ENCODE results near the gene EHD4.

EHD4 gene

DNA sequence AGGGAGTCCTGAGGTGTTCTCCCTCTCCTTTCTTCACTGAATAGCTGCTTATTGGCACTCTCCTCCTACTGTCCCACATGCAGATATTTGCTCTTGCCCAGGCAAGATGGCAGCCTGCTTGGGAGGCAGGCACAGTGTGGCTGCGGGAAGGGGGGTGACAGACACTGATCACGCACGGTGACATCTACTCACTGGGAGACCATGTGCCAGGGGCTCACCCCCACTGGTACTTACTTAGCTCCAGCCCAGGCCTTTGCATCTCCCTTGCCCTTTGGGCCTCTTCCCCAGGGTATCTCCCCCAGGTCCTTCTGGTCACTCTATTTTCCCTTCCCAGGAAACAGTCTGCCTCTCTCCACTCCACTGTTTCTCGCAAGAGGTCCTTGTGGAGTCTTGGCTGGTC lies 42.0 kb upstream of the EHD4 start:
- H3K23ac ChIP-seq (ENCODE audit: low read length), result no peak overlapping the region
- H3K18ac ChIP-seq (ENCODE audit: low read length), result no peak overlapping the region
- no peak overlapping the region for H3K27ac ChIP-seq (ENCODE audit: low read depth, low read length)
- no peak overlapping the region for H3K4me3 ChIP-seq (ENCODE audit: low read length)
- H2BK120ac ChIP-seq (ENCODE audit: low read depth, low read length), result no peak overlapping the region
- H2BK15ac ChIP-seq (replicated peaks; ENCODE audit: low read depth), result no peak overlapping the region
- no peaks in the 10 kb centered on the region for H3K79me1 ChIP-seq (ENCODE audit: low read length)
- no peak overlapping the region for H2AK5ac ChIP-seq (ENCODE audit: low read length)
- no peak overlapping the region for H2BK5ac ChIP-seq (ENCODE audit: low read length)
- H3K27me3 ChIP-seq (ENCODE audit: insufficient read depth, low read length, poor library complexity), result no peaks in the 10 kb centered on the region
- H4K5ac ChIP-seq (ENCODE audit: low read length), result no peak overlapping the region
- H3K4ac ChIP-seq (ENCODE audit: low read depth, low read length), result no peak overlapping the region
- no peaks in the 10 kb centered on the region for H3K36me3 ChIP-seq (ENCODE audit: control insufficient read depth, insufficient read depth, low read length)
- no peak for DNase-seq
- no peaks in the 10 kb centered on the region for H3K4me1 ChIP-seq (ENCODE audit: control insufficient read depth, low read depth, low read length)
- H3K9ac ChIP-seq (ENCODE audit: low read length), result no peak overlapping the region
- no peaks in the 10 kb centered on the region for H3K79me2 ChIP-seq (ENCODE audit: control insufficient read depth, insufficient read depth, low read length)
- no peak overlapping the region for H3K56ac ChIP-seq (ENCODE audit: low read length)
- no CpG with 5 or more reads among the region's 4 CpGs for WGBS (ENCODE audit: extremely low coverage, insufficient coverage, low lambda C conversion rate)
- no peak overlapping the region for H3K4me2 ChIP-seq (ENCODE audit: low read length)
- H4K8ac ChIP-seq (ENCODE audit: low read depth, low read length), result no peak overlapping the region

- Histone ChIP-seq H3K27ac (ENCODE audit: low read depth, low read length) (no peak overlapping the region), H3K9ac (ENCODE audit: low read length) (no peak overlapping the region), H2AK5ac (ENCODE audit: low read length) (no peak overlapping the region), H3K18ac (ENCODE audit: low read length) (no peak overlapping the region), H3K27me3 (ENCODE audit: insufficient read depth, low read length, poor library complexity) (no peaks in the 10 kb centered on the region), H2BK120ac (ENCODE audit: low read depth, low read length) (no peak overlapping the region), H4K8ac (ENCODE audit: low read depth, low read length) (no peak overlapping the region), H3K79me2 (ENCODE audit: control insufficient read depth, insufficient read depth, low read length) (no peaks in the 10 kb centered on the region), H3K36me3 (ENCODE audit: control insufficient read depth, insufficient read depth, low read length) (no peaks in the 10 kb centered on the region), H3K4me1 (ENCODE audit: control insufficient read depth, low read depth, low read length) (no peaks in the 10 kb centered on the region), H2BK5ac (ENCODE audit: low read length) (no peak overlapping the region), H3K4me3 (ENCODE audit: low read length) (no peak overlapping the region), H3K23ac (ENCODE audit: low read length) (no peak overlapping the region), H2BK15ac (replicated peaks; ENCODE audit: low read depth) (no peak overlapping the region), H4K5ac (ENCODE audit: low read length) (no peak overlapping the region), H3K4me2 (ENCODE audit: low read length) (no peak overlapping the region), H3K4ac (ENCODE audit: low read depth, low read length) (no peak overlapping the region), H3K56ac (ENCODE audit: low read length) (no peak overlapping the region), H3K79me1 (ENCODE audit: low read length) (no peaks in the 10 kb centered on the region)
- no peak for DNase-seq
- no CpG with 5 or more reads among the region's 10 CpGs for WGBS (ENCODE audit: extremely low coverage, insufficient coverage, low lambda C conversion rate)
Measured at GRCh38 chr15:42012928-42013482, 40.6 kb upstream of the EHD4 start.

DNA sequence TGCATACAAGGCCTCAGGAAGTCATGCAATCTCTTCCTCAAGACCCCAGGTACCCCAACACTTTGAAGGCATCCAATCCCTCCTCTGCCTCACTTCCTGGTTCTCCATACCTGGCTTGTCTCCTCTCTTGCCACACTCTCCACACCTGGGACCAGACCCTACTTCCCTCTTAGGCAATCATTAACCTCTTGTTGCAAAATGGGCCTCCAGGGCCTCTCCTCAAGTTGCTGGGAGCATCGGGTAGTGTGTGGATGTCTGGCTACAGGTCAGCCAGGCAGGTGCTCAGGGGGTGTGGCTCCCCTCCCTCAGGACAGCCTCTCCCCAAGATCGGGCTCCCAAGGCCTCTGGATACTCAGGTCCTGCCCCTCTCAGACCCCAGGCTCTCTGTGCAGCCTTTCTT lies 39.9 kb upstream of the EHD4 start:
- Histone ChIP-seq H4K8ac (ENCODE audit: low read depth, low read length) (no peak overlapping the region), H3K4me2 (ENCODE audit: low read length) (no peak overlapping the region), H3K18ac (ENCODE audit: low read length) (no peak overlapping the region), H3K79me1 (ENCODE audit: low read length) (no peaks in the 10 kb centered on the region), H3K56ac (ENCODE audit: low read length) (no peak overlapping the region), H4K5ac (ENCODE audit: low read length) (no peak overlapping the region), H3K4ac (ENCODE audit: low read depth, low read length) (no peak overlapping the region), H3K27me3 (ENCODE audit: insufficient read depth, low read length, poor library complexity) (no peaks in the 10 kb centered on the region), H3K23ac (ENCODE audit: low read length) (no peak overlapping the region), H3K79me2 (ENCODE audit: control insufficient read depth, insufficient read depth, low read length) (no peaks in the 10 kb centered on the region), H2BK5ac (ENCODE audit: low read length) (no peak overlapping the region), H2AK5ac (ENCODE audit: low read length) (no peak overlapping the region), H3K4me1 (ENCODE audit: control insufficient read depth, low read depth, low read length) (no peaks in the 10 kb centered on the region), H3K27ac (ENCODE audit: low read depth, low read length) (no peak overlapping the region), H2BK15ac (replicated peaks; ENCODE audit: low read depth) (no peak overlapping the region), H3K4me3 (ENCODE audit: low read length) (no peak overlapping the region), H2BK120ac (ENCODE audit: low read depth, low read length) (no peak overlapping the region), H3K9ac (ENCODE audit: low read length) (no peak overlapping the region), H3K36me3 (ENCODE audit: control insufficient read depth, insufficient read depth, low read length) (no peaks in the 10 kb centered on the region)
- WGBS (ENCODE audit: extremely low coverage, insufficient coverage, low lambda C conversion rate), result no CpG with 5 or more reads among the region's 2 CpGs
- DNase-seq, result no peak

GRCh38 chr15:42011074-42011473 lies 38.7 kb upstream of the EHD4 start:
- no peak overlapping the region for H3K18ac ChIP-seq (ENCODE audit: low read length)
- no CpG with 5 or more reads among the region's 7 CpGs for WGBS (ENCODE audit: extremely low coverage, insufficient coverage, low lambda C conversion rate)
- H3K23ac ChIP-seq (ENCODE audit: low read length), result no peak overlapping the region
- no peak overlapping the region for H4K5ac ChIP-seq (ENCODE audit: low read length)
- no peak overlapping the region for H4K8ac ChIP-seq (ENCODE audit: low read depth, low read length)
- H2AK5ac ChIP-seq (ENCODE audit: low read length), result no peak overlapping the region
- H3K27ac ChIP-seq (ENCODE audit: low read depth, low read length), result no peak overlapping the region
- no peaks in the 10 kb centered on the region for H3K36me3 ChIP-seq (ENCODE audit: control insufficient read depth, insufficient read depth, low read length)
- H3K9ac ChIP-seq (ENCODE audit: low read length), result no peak overlapping the region
- no peak overlapping the region for H2BK120ac ChIP-seq (ENCODE audit: low read depth, low read length)
- H3K4me3 ChIP-seq (ENCODE audit: low read length), result no peak overlapping the region
- no peaks in the 10 kb centered on the region for H3K79me2 ChIP-seq (ENCODE audit: control insufficient read depth, insufficient read depth, low read length)
- H3K4me1 ChIP-seq (ENCODE audit: control insufficient read depth, low read depth, low read length), result no peaks in the 10 kb centered on the region
- no peak overlapping the region for H3K56ac ChIP-seq (ENCODE audit: low read length)
- no peaks in the 10 kb centered on the region for H3K27me3 ChIP-seq (ENCODE audit: insufficient read depth, low read length, poor library complexity)
- no peak overlapping the region for H3K4ac ChIP-seq (ENCODE audit: low read depth, low read length)
- H2BK15ac ChIP-seq (replicated peaks; ENCODE audit: low read depth), result no peak overlapping the region
- H3K4me2 ChIP-seq (ENCODE audit: low read length), result no peak overlapping the region
- no peak overlapping the region for H2BK5ac ChIP-seq (ENCODE audit: low read length)
- DNase-seq, result no peak
- H3K79me1 ChIP-seq (ENCODE audit: low read length), result no peaks in the 10 kb centered on the region

GRCh38 chr15:42010434-42010833 lies 38.1 kb upstream of the EHD4 start:
- Histone ChIP-seq H3K23ac (ENCODE audit: low read length) (no peak overlapping the region), H3K79me2 (ENCODE audit: control insufficient read depth, insufficient read depth, low read length) (no peaks in the 10 kb centered on the region), H4K5ac (ENCODE audit: low read length) (no peak overlapping the region), H3K9ac (ENCODE audit: low read length) (no peak overlapping the region), H2BK15ac (replicated peaks; ENCODE audit: low read depth) (no peak overlapping the region), H3K27me3 (ENCODE audit: insufficient read depth, low read length, poor library complexity) (no peaks in the 10 kb centered on the region), H2AK5ac (ENCODE audit: low read length) (no peak overlapping the region), H3K18ac (ENCODE audit: low read length) (no peak overlapping the region), H2BK120ac (ENCODE audit: low read depth, low read length) (no peak overlapping the region), H3K36me3 (ENCODE audit: control insufficient read depth, insufficient read depth, low read length) (no peaks in the 10 kb centered on the region), H4K8ac (ENCODE audit: low read depth, low read length) (no peak overlapping the region), H3K79me1 (ENCODE audit: low read length) (no peaks in the 10 kb centered on the region), H3K4me1 (ENCODE audit: control insufficient read depth, low read depth, low read length) (no peaks in the 10 kb centered on the region), H3K4me2 (ENCODE audit: low read length) (no peak overlapping the region), H2BK5ac (ENCODE audit: low read length) (no peak overlapping the region), H3K4me3 (ENCODE audit: low read length) (no peak overlapping the region), H3K4ac (ENCODE audit: low read depth, low read length) (no peak overlapping the region), H3K27ac (ENCODE audit: low read depth, low read length) (no peak overlapping the region), H3K56ac (ENCODE audit: low read length) (no peak overlapping the region)
- no peak for DNase-seq
- no CpG with 5 or more reads among the region's 1 CpG for WGBS (ENCODE audit: extremely low coverage, insufficient coverage, low lambda C conversion rate)

- H2BK5ac ChIP-seq (ENCODE audit: low read length), result no peak overlapping the region
- no peak overlapping the region for H3K23ac ChIP-seq (ENCODE audit: low read length)
- no peak overlapping the region for H3K4me2 ChIP-seq (ENCODE audit: low read length)
- no peaks in the 10 kb centered on the region for H3K27me3 ChIP-seq (ENCODE audit: insufficient read depth, low read length, poor library complexity)
- no peak overlapping the region for H2BK120ac ChIP-seq (ENCODE audit: low read depth, low read length)
- H3K27ac ChIP-seq (ENCODE audit: low read depth, low read length), result no peak overlapping the region
- no peak overlapping the region for H3K18ac ChIP-seq (ENCODE audit: low read length)
- WGBS (ENCODE audit: extremely low coverage, insufficient coverage, low lambda C conversion rate), result no CpG with 5 or more reads among the region's 5 CpGs
- H3K9ac ChIP-seq (ENCODE audit: low read length), result no peak overlapping the region
- H3K36me3 ChIP-seq (ENCODE audit: control insufficient read depth, insufficient read depth, low read length), result no peaks in the 10 kb centered on the region
- no peak overlapping the region for H4K5ac ChIP-seq (ENCODE audit: low read length)
- no peak overlapping the region for H3K4ac ChIP-seq (ENCODE audit: low read depth, low read length)
- no peaks in the 10 kb centered on the region for H3K4me1 ChIP-seq (ENCODE audit: control insufficient read depth, low read depth, low read length)
- DNase-seq, result no peak
- no peak overlapping the region for H3K56ac ChIP-seq (ENCODE audit: low read length)
- H2AK5ac ChIP-seq (ENCODE audit: low read length), result no peak overlapping the region
- no peaks in the 10 kb centered on the region for H3K79me1 ChIP-seq (ENCODE audit: low read length)
- H2BK15ac ChIP-seq (replicated peaks; ENCODE audit: low read depth), result no peak overlapping the region
- no peak overlapping the region for H4K8ac ChIP-seq (ENCODE audit: low read depth, low read length)
- no peaks in the 10 kb centered on the region for H3K79me2 ChIP-seq (ENCODE audit: control insufficient read depth, insufficient read depth, low read length)
- H3K4me3 ChIP-seq (ENCODE audit: low read length), result no peak overlapping the region
Measured at GRCh38 chr15:42009474-42009873, 37.1 kb upstream of the EHD4 start.

Measured in mesendoderm (in vitro differentiated cells).